ENCODE data around the gene RARRES2.
"Not testable (repeated sequence)": the region's sequence is repeated elsewhere in the genome, so short reads cannot be mapped to it uniquely, and the experiment has no call there.

Gene RARRES2

DNA sequence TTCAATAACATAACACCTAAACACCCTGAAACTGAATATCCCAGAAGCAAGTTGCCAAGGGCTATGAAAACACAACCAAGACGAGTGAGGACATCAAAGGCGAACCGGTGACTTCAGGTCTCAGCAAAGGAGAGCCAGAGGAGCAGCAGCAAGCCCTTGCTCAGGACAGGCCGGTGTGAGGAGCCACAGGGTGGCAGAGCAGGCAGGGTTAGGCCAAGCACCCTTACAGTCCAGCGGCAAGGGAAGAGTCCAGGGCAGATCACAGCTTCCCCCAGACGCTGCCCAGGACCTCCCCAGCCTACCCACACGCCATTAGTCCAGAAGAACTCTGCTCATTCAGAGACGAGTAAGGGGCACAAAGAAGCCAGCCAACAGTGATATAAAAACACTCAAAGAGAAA lies 45.8 kb downstream of the RARRES2 start:
- not testable (repeated sequence) for DNase-seq (ENCODE audit: low read depth in 1 of 2, low spot score in 1 of 2)

GRCh38 chr7:150295027-150295426 lies 46.4 kb downstream of the RARRES2 start:
- not testable (repeated sequence) for DNase-seq (ENCODE audit: low read depth in 1 of 2, low spot score in 1 of 2)

GRCh38 chr7:150290317-150290716 lies 51.1 kb downstream of the RARRES2 start:
- not testable (repeated sequence) for DNase-seq (ENCODE audit: low read depth in 1 of 2, low spot score in 1 of 2)

DNA sequence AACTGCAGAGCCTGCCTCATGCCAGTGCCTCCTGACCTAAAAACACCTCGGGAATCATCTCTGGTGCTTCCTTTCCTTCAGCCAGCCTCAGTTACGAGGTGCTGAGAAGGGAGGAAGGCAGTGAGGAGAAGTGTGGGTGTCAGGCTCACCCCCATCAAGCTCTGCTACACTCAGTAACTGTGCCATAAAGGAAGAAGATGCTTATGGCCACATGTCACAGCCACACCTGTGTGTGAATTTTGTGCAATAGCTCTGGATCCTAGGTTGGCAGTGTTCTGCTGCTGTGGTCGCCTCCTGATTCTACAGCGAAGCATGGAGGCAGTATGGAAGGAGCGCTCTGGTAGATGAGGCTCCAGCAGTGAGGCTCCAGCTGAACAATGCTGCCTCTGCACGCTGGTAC lies 52.6 kb downstream of the RARRES2 start:
- not testable (repeated sequence) for DNase-seq (ENCODE audit: low read depth in 1 of 2, low spot score in 1 of 2)

All from stimulated activated CD4-positive, alpha-beta T cell treated with anti-CD3 and anti-CD28 coated beads, Interleukin-15, amount 100 ng/mL, for 1 hour (primary cell).